ENCODE data around the gene NAA10. TPM values are rescaled to one million over a fixed set of nuclear protein-coding genes. Genes with fewer than 3 reads are reported as not detected.

Gene NAA10
- total RNA-seq, 1 experiment from 2014 or later = 124 TPM

DNA sequence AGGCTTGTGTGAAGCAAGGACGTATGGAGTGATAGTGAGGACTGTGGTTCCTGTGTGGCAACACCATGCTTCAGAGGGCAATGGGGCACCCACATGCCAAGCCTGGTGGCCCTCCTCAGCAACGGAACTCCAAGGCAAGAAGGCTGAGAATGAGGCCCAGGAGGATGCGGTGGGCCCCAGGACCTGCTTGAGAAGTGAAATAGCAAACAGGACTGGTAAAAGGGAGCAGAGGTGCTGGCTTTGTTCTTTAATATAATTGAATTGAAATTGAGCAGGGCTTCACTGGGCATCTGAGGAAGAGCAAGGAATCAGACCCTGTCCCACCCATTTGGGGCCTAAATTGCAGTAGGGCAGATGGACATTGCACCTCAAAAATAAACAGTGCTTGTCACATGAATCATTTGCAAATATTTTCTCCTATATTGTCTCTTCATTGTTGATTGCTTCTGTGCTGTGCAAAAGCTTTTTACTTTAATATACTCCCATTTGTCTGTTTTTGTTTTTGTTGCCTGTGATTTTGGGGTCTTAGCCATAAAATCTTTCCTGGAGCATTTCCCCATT, 40.0 kb upstream of the NAA10 start:
- H3K27ac ChIP-seq (ENCODE audit: low read depth, low read length) = no peak overlapping the region; the same call in 1 of the 2 replicates
- peaks cover 23% of the 10 kb centered on the region for H3K79me2 ChIP-seq (ENCODE audit: insufficient read depth, low read length)
- peaks cover 5 to 16% of the 10 kb centered on the region in 2 experiments for H3K4me1 ChIP-seq (ENCODE audit: control insufficient read depth in 1 of 2, insufficient read depth in 2 of 2, low read length in 2 of 2)
- H3K36me3 ChIP-seq (ENCODE audit: control insufficient read depth in 1 of 2, insufficient read depth in 2 of 2, low read length in 2 of 2) = no peaks in the 10 kb centered on the region
- H3K9me3 ChIP-seq (ENCODE audit: control insufficient read depth in 1 of 2, insufficient read depth in 1 of 2, low read depth in 1 of 2, low read length in 2 of 2) = no peaks in the 10 kb centered on the region
- ChIA-PET POLR2A (interaction anchor here (0.9 kb wide), 1 partner anchor 11 kb away, joined by 3 read pairs; no protein-coding TSS in a partner anchor), RAD21 (ENCODE audit: low non-redundant PET in 1 of 2, low total read pairs in 2 of 2, uncharacterized antibody in 2 of 2, unreplicated experiment in 2 of 2) (no interaction called here), CTCF (no interaction called here)
- no peaks in the 10 kb centered on the region for H3K9me2 ChIP-seq (ENCODE audit: insufficient read depth)
- no peaks in the 10 kb centered on the region for H4K20me1 ChIP-seq (ENCODE audit: insufficient read depth)
- H3K9ac ChIP-seq (ENCODE audit: low read length) = no peak overlapping the region; the same call in 1 of the 2 replicates
- peak overlapping the region; percentile 85; the same call in 1 of the 2 replicates for H3K4me2 ChIP-seq (ENCODE audit: low read length)
- BruUV-seq (replicated peaks) = no TSS peak
- no peak overlapping the region for H3K4me3 ChIP-seq (replicated peaks in 1 of 2; ENCODE audit: low read depth in 1 of 2, low read length in 2 of 2)
- TF ChIP-seq, protein P1, sequence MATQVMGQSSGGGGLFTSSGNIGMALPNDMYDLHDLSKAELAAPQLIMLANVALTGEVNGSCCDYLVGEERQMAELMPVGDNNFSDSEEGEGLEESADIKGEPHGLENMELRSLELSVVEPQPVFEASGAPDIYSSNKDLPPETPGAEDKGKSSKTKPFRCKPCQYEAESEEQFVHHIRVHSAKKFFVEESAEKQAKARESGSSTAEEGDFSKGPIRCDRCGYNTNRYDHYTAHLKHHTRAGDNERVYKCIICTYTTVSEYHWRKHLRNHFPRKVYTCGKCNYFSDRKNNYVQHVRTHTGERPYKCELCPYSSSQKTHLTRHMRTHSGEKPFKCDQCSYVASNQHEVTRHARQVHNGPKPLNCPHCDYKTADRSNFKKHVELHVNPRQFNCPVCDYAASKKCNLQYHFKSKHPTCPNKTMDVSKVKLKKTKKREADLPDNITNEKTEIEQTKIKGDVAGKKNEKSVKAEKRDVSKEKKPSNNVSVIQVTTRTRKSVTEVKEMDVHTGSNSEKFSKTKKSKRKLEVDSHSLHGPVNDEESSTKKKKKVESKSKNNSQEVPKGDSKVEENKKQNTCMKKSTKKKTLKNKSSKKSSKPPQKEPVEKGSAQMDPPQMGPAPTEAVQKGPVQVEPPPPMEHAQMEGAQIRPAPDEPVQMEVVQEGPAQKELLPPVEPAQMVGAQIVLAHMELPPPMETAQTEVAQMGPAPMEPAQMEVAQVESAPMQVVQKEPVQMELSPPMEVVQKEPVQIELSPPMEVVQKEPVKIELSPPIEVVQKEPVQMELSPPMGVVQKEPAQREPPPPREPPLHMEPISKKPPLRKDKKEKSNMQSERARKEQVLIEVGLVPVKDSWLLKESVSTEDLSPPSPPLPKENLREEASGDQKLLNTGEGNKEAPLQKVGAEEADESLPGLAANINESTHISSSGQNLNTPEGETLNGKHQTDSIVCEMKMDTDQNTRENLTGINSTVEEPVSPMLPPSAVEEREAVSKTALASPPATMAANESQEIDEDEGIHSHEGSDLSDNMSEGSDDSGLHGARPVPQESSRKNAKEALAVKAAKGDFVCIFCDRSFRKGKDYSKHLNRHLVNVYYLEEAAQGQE (IDR thresholded peaks at IDR 0.05; ENCODE audit: low read depth) = no peak
- TF ChIP-seq POLR2AphosphoS5 (IDR thresholded peaks at IDR 0.05; ENCODE audit: low read depth, low read length) (no peak), CBX3 (IDR thresholded peaks at IDR 0.05; ENCODE audit: low read depth) (no peak), SP1 (IDR thresholded peaks at IDR 0.05; ENCODE audit: low read depth) (no peak), SRF (IDR thresholded peaks at IDR 0.05; ENCODE audit: low read depth) (no peak), ZFX (IDR thresholded peaks at IDR 0.05) (no peak), RAD21 (IDR thresholded peaks at IDR 0.05; ENCODE audit: low read depth) (no peak), ZNF274 (IDR thresholded peaks at IDR 0.05; ENCODE audit: low read depth, low read length) (no peak), MAX (IDR thresholded peaks at IDR 0.05) (no peak), YY1 (IDR thresholded peaks at IDR 0.05; ENCODE audit: extremely low read depth, insufficient replicate concordance, low read depth, low read length) (no peak)
- TF ChIP-seq, protein P2, sequence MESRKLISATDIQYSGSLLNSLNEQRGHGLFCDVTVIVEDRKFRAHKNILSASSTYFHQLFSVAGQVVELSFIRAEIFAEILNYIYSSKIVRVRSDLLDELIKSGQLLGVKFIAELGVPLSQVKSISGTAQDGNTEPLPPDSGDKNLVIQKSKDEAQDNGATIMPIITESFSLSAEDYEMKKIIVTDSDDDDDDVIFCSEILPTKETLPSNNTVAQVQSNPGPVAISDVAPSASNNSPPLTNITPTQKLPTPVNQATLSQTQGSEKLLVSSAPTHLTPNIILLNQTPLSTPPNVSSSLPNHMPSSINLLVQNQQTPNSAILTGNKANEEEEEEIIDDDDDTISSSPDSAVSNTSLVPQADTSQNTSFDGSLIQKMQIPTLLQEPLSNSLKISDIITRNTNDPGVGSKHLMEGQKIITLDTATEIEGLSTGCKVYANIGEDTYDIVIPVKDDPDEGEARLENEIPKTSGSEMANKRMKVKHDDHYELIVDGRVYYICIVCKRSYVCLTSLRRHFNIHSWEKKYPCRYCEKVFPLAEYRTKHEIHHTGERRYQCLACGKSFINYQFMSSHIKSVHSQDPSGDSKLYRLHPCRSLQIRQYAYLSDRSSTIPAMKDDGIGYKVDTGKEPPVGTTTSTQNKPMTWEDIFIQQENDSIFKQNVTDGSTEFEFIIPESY (IDR thresholded peaks at IDR 0.05; ENCODE audit: extremely low read depth, insufficient replicate concordance, low read length) = no peak
- ATAC-seq (no peak), DNase-seq (ENCODE audit: low read depth, low spot score) (no peak)
- no peak overlapping the region for H2AFZ ChIP-seq (ENCODE audit: low read depth, low read length, poor library complexity, severe bottlenecking)
- H3K27me3 ChIP-seq (ENCODE audit: insufficient read depth, low read length) = no peaks in the 10 kb centered on the region
- intact Hi-C loops (cut with micrococcal nuclease) = loop anchor here (10.0 kb wide), 1 partner anchor 420 kb away; the partner anchor contains the start of gene RPL10
